HCT116 (cell line): ENCODE measurements around the gene TSC1. TPM values are rescaled to one million over a fixed set of nuclear protein-coding genes. Genes with fewer than 3 reads are reported as not detected.

Experiments
- ATAC-seq: fragments of 200-7000 bp; cut with Tn5 transposase; 2 replicates; pipeline ENCODE4 v1.9.1; 2020; ENCODE audit warnings: mild to moderate bottlenecking, moderate library complexity
- BruUV-seq: library from RNA; stranded (reverse); fragments of 400-500 nt; replicated peaks from 2 replicates; lab custom pipeline; 2021; lab: Mats Ljungman, UMichigan
- CTCF ChIA-PET: fragments of 300-600 bp; sonication (Branson Sonifier 250); formaldehyde crosslinking; loops from one replicate; lab custom pipeline; 2021; ENCODE audit warnings: antibody characterized with exemption; lab: Charles Lee
- POLR2A ChIA-PET: fragments of 300-600, 350-600 bp; sonication (Branson Sonifier 250); formaldehyde crosslinking; loops from one replicate; lab custom pipeline; 2021; ENCODE audit warnings: antibody characterized with exemption; lab: Charles Lee
- RAD21 ChIA-PET, 2 experiments: fragments of 300-600 bp; sonication (Branson Sonifier 250); formaldehyde crosslinking; loops; one replicate each; lab custom pipeline; 2023; ENCODE audit warnings: low total read pairs in 2 of 2; ENCODE audit not compliant: uncharacterized antibody in 2 of 2, unreplicated experiment in 2 of 2, low non-redundant PET in 1 of 2; lab: Charles Lee
- DNase-seq: peaks from one replicate; pipeline ENCODE4 v3.0.0-alpha.2; 2010; ENCODE audit warnings: low read depth, low spot score
- H2AFZ ChIP-seq: fragments of 200-600 bp; shearing (Covaris generic), sonication (generic); 2 replicates; pipeline ENCODE4 v1.6.1; 2017; ENCODE audit warnings: low read depth, mixed run types, mixed read lengths, antibody characterized with exemption, low read length; ENCODE audit not compliant: poor library complexity, severe bottlenecking
- H3K27ac ChIP-seq: 2 replicates; pipeline ENCODE4 v1.5.1; 2012; ENCODE audit warnings: low read depth, low read length
- H3K27me3 ChIP-seq: fragments of 200-600 bp; sonication (generic); 2 replicates; pipeline ENCODE4 v1.6.1; 2016; ENCODE audit warnings: mixed run types, low read length, mixed read lengths; ENCODE audit not compliant: insufficient read depth
- H3K36me3 ChIP-seq, 2 experiments: fragments of 200-500 bp in 1 of 2; fragments of 200-600 bp in 1 of 2; sonication (Bioruptor generic) in 1 of 2; sonication (generic) in 1 of 2; 2 replicates each; pipeline versions ENCODE4 v1.5.1 to v1.6.1; 2014 to 2016; ENCODE audit warnings: low read length in 2 of 2, inconsistent platforms in 1 of 2, mixed read lengths in 1 of 2, mixed run types in 1 of 2; ENCODE audit not compliant: insufficient read depth in 2 of 2, control insufficient read depth in 1 of 2
- H3K4me1 ChIP-seq, 2 experiments: fragments of 200-600 bp in 1 of 2; sonication (generic) in 1 of 2; 2 replicates each; pipeline versions ENCODE4 v1.5.1 to v1.6.1; 2012 to 2017; ENCODE audit warnings: low read length in 2 of 2, inconsistent platforms in 1 of 2, mild to moderate bottlenecking in 1 of 2, mixed read lengths in 1 of 2, mixed run types in 1 of 2, moderate library complexity in 1 of 2; ENCODE audit not compliant: insufficient read depth in 2 of 2, control insufficient read depth in 1 of 2
- H3K4me2 ChIP-seq: fragments of 200-600 bp; sonication (generic); 2 replicates; pipeline ENCODE4 v1.6.1; 2017; ENCODE audit warnings: mixed run types, low read length, mixed read lengths
- H3K4me3 ChIP-seq, 2 experiments: fragments of 200-600 bp in 1 of 2; sonication (generic) in 1 of 2; replicated peaks in 1 of 2; 2 replicates each; pipeline ENCODE4 v1.5.1; 2011 to 2016; ENCODE audit warnings: low read length in 2 of 2, control low read depth in 1 of 2, low read depth in 1 of 2, mild to moderate bottlenecking in 1 of 2, mixed read lengths in 1 of 2, mixed run types in 1 of 2
- H3K79me2 ChIP-seq: fragments of 200-600 bp; sonication (generic); 2 replicates; pipeline ENCODE4 v1.6.1; 2017; ENCODE audit warnings: mild to moderate bottlenecking, mixed run types, low read length, moderate library complexity, mixed read lengths; ENCODE audit not compliant: insufficient read depth
- H3K9ac ChIP-seq: fragments of 200-600 bp; sonication (generic); 2 replicates; pipeline ENCODE4 v1.6.1; 2016; ENCODE audit warnings: low read length, mixed read lengths
- H3K9me2 ChIP-seq: fragments of 200-600 bp; sonication (generic), shearing (Covaris generic); 2 replicates; pipeline ENCODE4 v1.6.1; 2017; ENCODE audit warnings: mixed run types, mild to moderate bottlenecking, moderate library complexity; ENCODE audit not compliant: insufficient read depth
- H3K9me3 ChIP-seq, 2 experiments: fragments of 200-500 bp in 1 of 2; fragments of 200-600 bp in 1 of 2; sonication (Bioruptor generic) in 1 of 2; sonication (generic) in 1 of 2; 2 replicates each; pipeline ENCODE4 v1.6.1; 2014 to 2017; ENCODE audit warnings: low read length in 2 of 2, mixed read lengths in 2 of 2, inconsistent platforms in 1 of 2, low read depth in 1 of 2, mild to moderate bottlenecking in 1 of 2, mixed run types in 1 of 2, moderate library complexity in 1 of 2; ENCODE audit not compliant: control insufficient read depth in 1 of 2, insufficient read depth in 1 of 2
- H4K20me1 ChIP-seq: fragments of 200-600 bp; sonication (generic), shearing (Covaris generic); 2 replicates; pipeline ENCODE4 v1.6.1; 2017; ENCODE audit warnings: mixed run types, mild to moderate bottlenecking, moderate library complexity; ENCODE audit not compliant: insufficient read depth
- CBX3 ChIP-seq: IDR thresholded peaks from 2 replicates; pipeline ENCODE4 v1.6.1; 2012; ENCODE audit warnings: low read depth
- CEBPB ChIP-seq: IDR thresholded peaks from 2 replicates; pipeline ENCODE4 v1.6.1; 2012; ENCODE audit warnings: low read depth
- EZH2 ChIP-seq: fragments of 200-600 bp; sonication (generic); IDR thresholded peaks from 2 replicates; pipeline ENCODE4 v1.6.1; 2017; ENCODE audit warnings: antibody characterized with exemption, mixed run types
- EZH2phosphoT487 ChIP-seq: fragments of 200-600 bp; IDR thresholded peaks from 2 replicates; pipeline ENCODE4 v1.6.1; 2018; ENCODE audit warnings: antibody characterized with exemption, borderline replicate concordance
- POLR2A ChIP-seq: IDR thresholded peaks from 2 replicates; pipeline ENCODE4 v1.7.0; 2011; ENCODE audit warnings: borderline replicate concordance; ENCODE audit not compliant: insufficient read depth, insufficient read length; ENCODE audit errors: extremely low read depth
- RAD21 ChIP-seq: IDR thresholded peaks from 2 replicates; pipeline ENCODE4 v1.6.1; 2012; ENCODE audit warnings: low read depth, mild to moderate bottlenecking
- SP1 ChIP-seq: IDR thresholded peaks from 2 replicates; pipeline ENCODE4 v1.6.1; 2012; ENCODE audit warnings: low read depth
- SRF ChIP-seq: IDR thresholded peaks from 2 replicates; pipeline ENCODE4 v1.6.1; 2012; ENCODE audit warnings: low read depth
- TCF7L2 ChIP-seq: IDR thresholded peaks from 2 replicates; pipeline ENCODE4 v1.7.0; 2011; ENCODE audit warnings: borderline replicate concordance, inconsistent platforms; ENCODE audit not compliant: insufficient read depth, insufficient read length; ENCODE audit errors: extremely low read depth
- YY1 ChIP-seq: IDR thresholded peaks from 2 replicates; pipeline ENCODE4 v1.6.1; 2011; ENCODE audit warnings: low read length, low read depth, moderate library complexity, mild to moderate bottlenecking; ENCODE audit not compliant: insufficient replicate concordance; ENCODE audit errors: extremely low read depth
- ZFX ChIP-seq: fragments of 450-650 bp; IDR thresholded peaks from 2 replicates; pipeline ENCODE4 v1.6.1; 2017
- intact Hi-C: fragments of 100-400 bp; cut with micrococcal nuclease; formaldehyde crosslinking; loops from 2 replicates; pipeline ENCODE4 v1.10.0; 2022
- total RNA-seq: library from RNA; stranded (reverse); gene quantifications from one replicate; pipeline ENCODE4 v1.2.1, GENCODE V29; 2021; ENCODE audit not compliant: unreplicated experiment
- TF ChIP-seq, protein P1 (sequence below): IDR thresholded peaks from 2 replicates; pipeline ENCODE4 v1.6.1; 2012
- TF ChIP-seq, protein P2 (sequence below): IDR thresholded peaks from 2 replicates; pipeline ENCODE4 v1.6.1; 2012

Gene TSC1
- total RNA-seq, 1 experiment from 2014 or later, result 34.5 TPM

DNA sequence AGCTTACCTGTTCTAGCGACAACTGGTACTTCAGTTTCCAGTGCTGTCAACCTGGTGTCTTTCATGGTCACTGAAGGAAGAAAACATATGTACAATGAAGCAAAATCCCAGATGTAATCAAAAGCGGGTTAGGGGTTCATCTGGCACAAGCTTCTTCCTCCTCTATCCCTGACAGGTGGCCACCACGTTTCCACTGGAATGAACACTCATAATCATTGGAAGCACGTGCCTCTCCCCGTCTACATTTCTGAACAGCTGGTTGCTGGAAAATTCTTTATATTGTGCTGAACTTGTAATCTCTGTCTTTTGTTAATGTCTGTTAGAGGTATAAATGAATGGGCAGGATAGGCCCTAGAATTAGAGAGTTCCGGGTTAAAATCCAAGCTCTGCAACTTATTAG, 9.4 kb downstream of the TSC1 start:
- Histone ChIP-seq H2AFZ (no peak overlapping the region), H3K4me2 (no peak overlapping the region), H3K79me2 (peaks cover 15% of the 10 kb centered on the region; the same call in 1 of the 2 replicates), H3K9me3 (no peaks in the 10 kb centered on the region), H3K27me3 (no peaks in the 10 kb centered on the region), H3K36me3 (no peaks in the 10 kb centered on the region), H3K4me3 (no peak overlapping the region), H3K9me2 (no peaks in the 10 kb centered on the region), H3K4me1 (peaks cover 3 to 17% of the 10 kb centered on the region in 2 experiments; a peak in 3 of 4 replicates), H4K20me1 (no peaks in the 10 kb centered on the region), H3K9ac (no peak overlapping the region), H3K27ac (no peak overlapping the region)
- intact Hi-C loops, result no loop called here
- DNase-seq, result no peak
- RAD21 ChIA-PET, result no interaction called here
- TF ChIP-seq POLR2A (no peak), EZH2 (no peak), TCF7L2 (no peak), ZFX (no peak), CBX3 (no peak), SP1 (no peak), SRF (no peak), CEBPB (no peak), RAD21 (no peak), EZH2phosphoT487 (no peak), YY1 (no peak)
- TF ChIP-seq, protein P1, sequence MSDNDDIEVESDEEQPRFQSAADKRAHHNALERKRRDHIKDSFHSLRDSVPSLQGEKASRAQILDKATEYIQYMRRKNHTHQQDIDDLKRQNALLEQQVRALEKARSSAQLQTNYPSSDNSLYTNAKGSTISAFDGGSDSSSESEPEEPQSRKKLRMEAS, result no peak
- TF ChIP-seq, protein P2, sequence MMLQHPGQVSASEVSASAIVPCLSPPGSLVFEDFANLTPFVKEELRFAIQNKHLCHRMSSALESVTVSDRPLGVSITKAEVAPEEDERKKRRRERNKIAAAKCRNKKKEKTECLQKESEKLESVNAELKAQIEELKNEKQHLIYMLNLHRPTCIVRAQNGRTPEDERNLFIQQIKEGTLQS, result no peak
- no peak for ATAC-seq
- POLR2A ChIA-PET, result no interaction called here
- CTCF ChIA-PET, result interaction anchor here (0.7 kb wide), 1 partner anchor 87 kb away, joined by 3 read pairs; no protein-coding TSS in a partner anchor
- no TSS peak for BruUV-seq
